ENCODE measurements around the gene COA8.

DNA sequence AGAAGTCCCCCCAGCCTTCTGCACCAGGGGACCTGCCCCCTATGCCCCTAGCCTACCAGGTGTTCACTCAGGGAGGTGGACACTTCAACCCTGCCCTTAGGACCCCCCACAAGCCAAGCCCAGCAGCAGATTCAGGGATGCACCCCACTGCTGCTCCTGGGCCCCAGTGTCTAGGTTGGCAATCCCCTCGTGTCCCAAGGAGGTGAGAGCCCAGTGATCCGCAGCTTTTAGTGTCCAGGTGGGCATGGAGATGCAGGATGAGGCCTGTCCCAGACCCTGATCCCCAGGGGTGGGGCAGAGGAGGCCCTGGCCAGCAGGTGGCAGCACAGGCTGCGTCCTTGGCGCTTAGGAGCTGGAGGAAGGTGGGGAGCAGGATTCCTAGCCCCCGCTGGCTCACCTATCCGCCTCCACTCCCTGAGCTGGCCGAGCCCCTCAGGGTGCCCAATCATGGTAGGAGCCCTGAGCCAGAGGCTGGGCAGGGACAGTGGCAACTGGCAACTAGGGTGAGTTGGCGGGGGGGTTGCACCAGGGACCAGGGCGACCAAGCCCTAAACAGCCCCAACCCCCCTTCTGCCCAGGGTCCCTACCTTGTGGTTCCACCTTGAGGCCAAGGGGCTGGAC is 44.2 kb upstream of the COA8 start:
- TF ChIP-seq EP300 (conservative IDR thresholded peaks at IDR 0.05; ENCODE audit: poor library complexity, severe bottlenecking) (no peak), MXI1 (conservative IDR thresholded peaks at IDR 0.05; ENCODE audit: poor library complexity, severe bottlenecking) (no peak), RAD21 (conservative IDR thresholded peaks at IDR 0.05) (peak; percentile 56), TAF1 (IDR thresholded peaks at IDR 0.05; ENCODE audit: low read depth) (no peak), POLR2AphosphoS5 (IDR thresholded peaks at IDR 0.05) (no peak), EZH2 (IDR thresholded peaks at IDR 0.05; ENCODE audit: borderline replicate concordance, insufficient read depth, low read length, poor library complexity, severe bottlenecking) (no peak), SMC3 (conservative IDR thresholded peaks at IDR 0.05; ENCODE audit: poor library complexity) (peak; percentile 61)
- TF ChIP-seq, protein P1, sequence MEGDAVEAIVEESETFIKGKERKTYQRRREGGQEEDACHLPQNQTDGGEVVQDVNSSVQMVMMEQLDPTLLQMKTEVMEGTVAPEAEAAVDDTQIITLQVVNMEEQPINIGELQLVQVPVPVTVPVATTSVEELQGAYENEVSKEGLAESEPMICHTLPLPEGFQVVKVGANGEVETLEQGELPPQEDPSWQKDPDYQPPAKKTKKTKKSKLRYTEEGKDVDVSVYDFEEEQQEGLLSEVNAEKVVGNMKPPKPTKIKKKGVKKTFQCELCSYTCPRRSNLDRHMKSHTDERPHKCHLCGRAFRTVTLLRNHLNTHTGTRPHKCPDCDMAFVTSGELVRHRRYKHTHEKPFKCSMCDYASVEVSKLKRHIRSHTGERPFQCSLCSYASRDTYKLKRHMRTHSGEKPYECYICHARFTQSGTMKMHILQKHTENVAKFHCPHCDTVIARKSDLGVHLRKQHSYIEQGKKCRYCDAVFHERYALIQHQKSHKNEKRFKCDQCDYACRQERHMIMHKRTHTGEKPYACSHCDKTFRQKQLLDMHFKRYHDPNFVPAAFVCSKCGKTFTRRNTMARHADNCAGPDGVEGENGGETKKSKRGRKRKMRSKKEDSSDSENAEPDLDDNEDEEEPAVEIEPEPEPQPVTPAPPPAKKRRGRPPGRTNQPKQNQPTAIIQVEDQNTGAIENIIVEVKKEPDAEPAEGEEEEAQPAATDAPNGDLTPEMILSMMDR (IDR thresholded peaks at IDR 0.05; ENCODE audit: poor library complexity, severe bottlenecking), result peak; percentile 77
- TF ChIP-seq, protein P2, sequence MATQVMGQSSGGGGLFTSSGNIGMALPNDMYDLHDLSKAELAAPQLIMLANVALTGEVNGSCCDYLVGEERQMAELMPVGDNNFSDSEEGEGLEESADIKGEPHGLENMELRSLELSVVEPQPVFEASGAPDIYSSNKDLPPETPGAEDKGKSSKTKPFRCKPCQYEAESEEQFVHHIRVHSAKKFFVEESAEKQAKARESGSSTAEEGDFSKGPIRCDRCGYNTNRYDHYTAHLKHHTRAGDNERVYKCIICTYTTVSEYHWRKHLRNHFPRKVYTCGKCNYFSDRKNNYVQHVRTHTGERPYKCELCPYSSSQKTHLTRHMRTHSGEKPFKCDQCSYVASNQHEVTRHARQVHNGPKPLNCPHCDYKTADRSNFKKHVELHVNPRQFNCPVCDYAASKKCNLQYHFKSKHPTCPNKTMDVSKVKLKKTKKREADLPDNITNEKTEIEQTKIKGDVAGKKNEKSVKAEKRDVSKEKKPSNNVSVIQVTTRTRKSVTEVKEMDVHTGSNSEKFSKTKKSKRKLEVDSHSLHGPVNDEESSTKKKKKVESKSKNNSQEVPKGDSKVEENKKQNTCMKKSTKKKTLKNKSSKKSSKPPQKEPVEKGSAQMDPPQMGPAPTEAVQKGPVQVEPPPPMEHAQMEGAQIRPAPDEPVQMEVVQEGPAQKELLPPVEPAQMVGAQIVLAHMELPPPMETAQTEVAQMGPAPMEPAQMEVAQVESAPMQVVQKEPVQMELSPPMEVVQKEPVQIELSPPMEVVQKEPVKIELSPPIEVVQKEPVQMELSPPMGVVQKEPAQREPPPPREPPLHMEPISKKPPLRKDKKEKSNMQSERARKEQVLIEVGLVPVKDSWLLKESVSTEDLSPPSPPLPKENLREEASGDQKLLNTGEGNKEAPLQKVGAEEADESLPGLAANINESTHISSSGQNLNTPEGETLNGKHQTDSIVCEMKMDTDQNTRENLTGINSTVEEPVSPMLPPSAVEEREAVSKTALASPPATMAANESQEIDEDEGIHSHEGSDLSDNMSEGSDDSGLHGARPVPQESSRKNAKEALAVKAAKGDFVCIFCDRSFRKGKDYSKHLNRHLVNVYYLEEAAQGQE (IDR thresholded peaks at IDR 0.05; ENCODE audit: borderline replicate concordance), result no peak
